Measurements from ENCODE around the gene ILF3. TPM values are rescaled to one million over a fixed set of nuclear protein-coding genes. Genes with fewer than 3 reads are reported as not detected.

ILF3 gene
- total RNA-seq, 1 experiment from 2014 or later = 297 TPM

DNA sequence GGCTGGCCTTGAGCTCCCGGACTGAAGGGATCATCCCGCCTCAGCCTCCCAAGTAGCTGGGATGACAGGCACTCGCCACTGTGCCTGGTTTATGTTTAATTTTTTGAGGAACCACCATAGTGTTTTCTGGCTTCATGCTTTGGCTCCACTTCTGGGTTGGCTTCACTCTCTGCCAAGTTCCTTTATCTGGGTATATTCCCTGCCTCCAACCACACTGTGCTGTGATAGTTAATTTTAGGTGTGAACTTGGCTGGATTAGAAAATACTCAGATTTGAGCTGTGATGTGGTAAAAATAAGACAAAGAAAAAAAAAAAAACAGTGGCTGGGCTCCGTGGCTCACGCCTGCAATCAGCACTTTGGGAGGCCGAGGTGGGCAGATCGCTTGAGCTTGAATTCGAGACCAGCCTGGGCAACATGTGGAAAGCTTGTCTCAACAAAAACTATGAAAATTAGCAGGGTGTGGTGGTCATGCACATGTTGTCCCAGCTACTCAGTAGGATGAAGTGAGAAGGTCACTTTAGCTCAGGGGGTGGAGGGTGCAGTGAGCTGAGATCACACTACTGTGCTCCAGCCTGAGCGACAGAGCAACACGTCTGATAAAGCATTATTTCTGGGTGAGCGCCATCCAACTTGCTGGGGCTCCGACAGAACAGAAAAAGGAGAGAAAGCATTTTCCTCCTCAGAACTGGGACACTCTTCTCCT, 7.5 kb upstream of the ILF3 start:
- TF ChIP-seq, protein P1, sequence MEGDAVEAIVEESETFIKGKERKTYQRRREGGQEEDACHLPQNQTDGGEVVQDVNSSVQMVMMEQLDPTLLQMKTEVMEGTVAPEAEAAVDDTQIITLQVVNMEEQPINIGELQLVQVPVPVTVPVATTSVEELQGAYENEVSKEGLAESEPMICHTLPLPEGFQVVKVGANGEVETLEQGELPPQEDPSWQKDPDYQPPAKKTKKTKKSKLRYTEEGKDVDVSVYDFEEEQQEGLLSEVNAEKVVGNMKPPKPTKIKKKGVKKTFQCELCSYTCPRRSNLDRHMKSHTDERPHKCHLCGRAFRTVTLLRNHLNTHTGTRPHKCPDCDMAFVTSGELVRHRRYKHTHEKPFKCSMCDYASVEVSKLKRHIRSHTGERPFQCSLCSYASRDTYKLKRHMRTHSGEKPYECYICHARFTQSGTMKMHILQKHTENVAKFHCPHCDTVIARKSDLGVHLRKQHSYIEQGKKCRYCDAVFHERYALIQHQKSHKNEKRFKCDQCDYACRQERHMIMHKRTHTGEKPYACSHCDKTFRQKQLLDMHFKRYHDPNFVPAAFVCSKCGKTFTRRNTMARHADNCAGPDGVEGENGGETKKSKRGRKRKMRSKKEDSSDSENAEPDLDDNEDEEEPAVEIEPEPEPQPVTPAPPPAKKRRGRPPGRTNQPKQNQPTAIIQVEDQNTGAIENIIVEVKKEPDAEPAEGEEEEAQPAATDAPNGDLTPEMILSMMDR (IDR thresholded peaks at IDR 0.05; ENCODE audit: unreplicated experiment) = no peak
- POLR2A ChIA-PET = no interaction called here
- H3K27me3 Mint-ChIP-seq (ENCODE audit: insufficient read depth, unreplicated experiment) = no peaks in the 10 kb centered on the region
- intact Hi-C loops (cut with micrococcal nuclease) = no loop called here
- DNase-seq (ENCODE audit: unreplicated experiment) = no peak
- CTCF ChIA-PET = interaction anchor here (0.6 to 9.2 kb wide), 7 partner anchors 17 to 163 kb away, joined by 3 to 248 read pairs (median 5); partner anchors contain the start of gene SLC44A2
- no TSS peak for BruUV-seq (replicated peaks)
- no peaks in the 10 kb centered on the region for H3K36me3 Mint-ChIP-seq (ENCODE audit: insufficient read depth, unreplicated experiment)
- no peak overlapping the region for H3K27ac Mint-ChIP-seq (ENCODE audit: low read depth, unreplicated experiment)
- no peak overlapping the region for H3K4me3 Mint-ChIP-seq (ENCODE audit: unreplicated experiment)
- no peaks in the 10 kb centered on the region for H3K4me1 Mint-ChIP-seq (ENCODE audit: insufficient read depth, unreplicated experiment)
- no peaks in the 10 kb centered on the region for H3K9me3 Mint-ChIP-seq (ENCODE audit: unreplicated experiment)

DNA sequence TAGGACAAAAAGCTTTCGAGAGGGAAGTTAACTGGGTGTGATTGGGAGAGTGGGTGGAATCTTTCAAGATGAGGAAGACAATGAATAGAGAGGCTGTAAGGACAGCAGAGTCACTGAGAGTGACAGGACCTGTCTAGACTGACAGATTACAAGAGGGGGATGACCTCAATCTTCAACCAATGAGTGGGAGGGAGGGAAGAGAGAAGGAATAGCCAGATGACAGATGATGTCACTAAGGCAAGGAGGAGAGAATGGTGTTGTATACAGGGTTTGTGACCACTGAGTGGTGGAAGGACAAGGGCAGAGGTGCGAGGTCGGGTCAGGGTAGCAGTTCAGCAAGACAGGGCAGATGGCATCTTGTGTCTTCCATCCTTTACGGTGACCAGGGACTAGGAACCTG, 5.8 kb upstream of the ILF3 start:
- Mint-ChIP-seq H3K27me3 (ENCODE audit: insufficient read depth, unreplicated experiment) (no peaks in the 10 kb centered on the region), H3K4me1 (ENCODE audit: insufficient read depth, unreplicated experiment) (no peaks in the 10 kb centered on the region), H3K9me3 (ENCODE audit: unreplicated experiment) (no peaks in the 10 kb centered on the region), H3K27ac (ENCODE audit: low read depth, unreplicated experiment) (no peak overlapping the region), H3K36me3 (ENCODE audit: insufficient read depth, unreplicated experiment) (peaks cover 10% of the 10 kb centered on the region), H3K4me3 (ENCODE audit: unreplicated experiment) (no peak overlapping the region)
- BruUV-seq (replicated peaks) = no TSS peak
- ChIA-PET POLR2A (no interaction called here), CTCF (interaction anchor here (0.6 to 9.2 kb wide), 4 partner anchors 60 to 258 kb away, joined by 3 to 248 read pairs (median 16); no protein-coding TSS in a partner anchor)
- TF ChIP-seq, protein P1 (IDR thresholded peaks at IDR 0.05; ENCODE audit: unreplicated experiment) = no peak
- intact Hi-C loops (cut with micrococcal nuclease) = no loop called here
- DNase-seq (ENCODE audit: unreplicated experiment) = no peak

DNA sequence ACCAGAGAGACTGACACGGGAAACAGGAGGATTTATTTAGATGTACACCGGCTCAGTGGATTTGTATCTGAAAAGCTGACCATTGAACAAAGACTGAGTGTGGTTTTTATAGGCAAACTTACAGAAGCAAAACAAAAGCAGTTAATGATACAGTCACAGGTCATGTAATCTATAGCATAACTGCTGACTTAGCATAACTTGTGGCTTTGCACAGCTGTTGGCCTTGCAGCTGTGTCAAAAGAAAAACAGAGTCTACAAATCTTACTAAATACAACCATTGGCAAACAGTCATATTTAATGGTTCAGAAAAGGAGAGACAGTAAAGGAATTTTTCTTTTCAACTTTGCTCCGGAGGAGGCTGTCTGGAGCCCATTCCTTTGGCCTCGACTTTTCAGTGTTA, 2.3 kb upstream of the ILF3 start:
- ChIA-PET POLR2A (interaction anchor here (0.6 to 1.8 kb wide), 4 partner anchors 27 to 116 kb away, joined by 3 to 5 read pairs (median 4); no protein-coding TSS in a partner anchor), CTCF (interaction anchor here (0.5 to 5.1 kb wide), 3 partner anchors 8 to 71 kb away, joined by 3 to 40 read pairs (median 4); no protein-coding TSS in a partner anchor)
- Mint-ChIP-seq H3K27ac (ENCODE audit: low read depth, unreplicated experiment) (no peak overlapping the region), H3K4me3 (ENCODE audit: unreplicated experiment) (peak overlapping the region; percentile 77), H3K27me3 (ENCODE audit: insufficient read depth, unreplicated experiment) (no peaks in the 10 kb centered on the region), H3K4me1 (ENCODE audit: insufficient read depth, unreplicated experiment) (peaks cover 12% of the 10 kb centered on the region), H3K9me3 (ENCODE audit: unreplicated experiment) (no peaks in the 10 kb centered on the region), H3K36me3 (ENCODE audit: insufficient read depth, unreplicated experiment) (peaks cover 18% of the 10 kb centered on the region)
- TF ChIP-seq, protein P1 (IDR thresholded peaks at IDR 0.05; ENCODE audit: unreplicated experiment) = no peak
- no peak for DNase-seq (ENCODE audit: unreplicated experiment)
- intact Hi-C loops (cut with micrococcal nuclease) = loop anchor here (2.0 kb wide), 1 partner anchor 43 kb away; no protein-coding TSS in a partner anchor
- no TSS peak for BruUV-seq (replicated peaks)

DNA sequence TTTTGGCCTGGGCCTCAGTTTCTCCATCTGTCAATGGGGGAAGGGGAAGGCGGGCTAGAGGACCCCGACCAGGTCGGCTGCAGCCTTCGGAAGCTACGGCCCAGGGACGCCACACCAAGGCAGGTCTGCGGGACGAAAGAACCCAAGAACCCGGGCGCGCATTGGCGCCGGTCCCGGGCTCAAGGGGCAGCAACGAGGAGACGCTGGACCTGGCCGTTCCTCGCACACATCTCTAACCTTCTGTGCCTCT, 739 bp upstream of the ILF3 start:
- ChIA-PET CTCF (interaction anchor here (0.6 to 5.1 kb wide), 3 partner anchors 73 to 651 kb away, joined by 3 to 40 read pairs (median 3); no protein-coding TSS in a partner anchor), POLR2A (interaction anchor here (0.6 to 1.8 kb wide), 12 partner anchors 18 to 250 kb away, joined by 3 to 8 read pairs (median 3); partner anchors contain the start of genes CDC37, CDKN2D and QTRT1)
- no peak for DNase-seq (ENCODE audit: unreplicated experiment)
- intact Hi-C loops (cut with micrococcal nuclease) = loop anchor here (2.0 kb wide), 1 partner anchor 41 kb away; no protein-coding TSS in a partner anchor
- Mint-ChIP-seq H3K9me3 (ENCODE audit: unreplicated experiment) (no peaks in the 10 kb centered on the region), H3K36me3 (ENCODE audit: insufficient read depth, unreplicated experiment) (peaks cover 33% of the 10 kb centered on the region), H3K27me3 (ENCODE audit: insufficient read depth, unreplicated experiment) (no peaks in the 10 kb centered on the region), H3K4me1 (ENCODE audit: insufficient read depth, unreplicated experiment) (peaks cover 12% of the 10 kb centered on the region), H3K27ac (ENCODE audit: low read depth, unreplicated experiment) (peak overlapping the region; percentile 98), H3K4me3 (ENCODE audit: unreplicated experiment) (peak overlapping the region; percentile 77)
- TSS peak; percentile 89 for BruUV-seq (replicated peaks)
- TF ChIP-seq, protein P1 (IDR thresholded peaks at IDR 0.05; ENCODE audit: unreplicated experiment) = no peak

All from MCF 10A (cell line).